Measurements from ENCODE around the gene LRRTM2.

Gene LRRTM2

GRCh38 chr5:138890644-138891043 is 15.5 kb upstream of the LRRTM2 start:
- in situ Hi-C loops (cut with HindIII; ENCODE audit: low pct_ligation_motif_present, low pct_unique_long_range_greater_than_20kb, low sequenced_read_pairs): no loop called here
- DNase-seq: no peak

GRCh38 chr5:138889994-138890393 is 14.9 kb upstream of the LRRTM2 start:
- in situ Hi-C loops (cut with HindIII; ENCODE audit: low pct_ligation_motif_present, low pct_unique_long_range_greater_than_20kb, low sequenced_read_pairs): no loop called here
- DNase-seq: no peak

- DNase-seq: no peak
- in situ Hi-C loops (cut with HindIII; ENCODE audit: low pct_ligation_motif_present, low pct_unique_long_range_greater_than_20kb, low sequenced_read_pairs): no loop called here
Observed at GRCh38 chr5:138884554-138884953, 9.4 kb upstream of the LRRTM2 start.

- DNase-seq: no peak
- in situ Hi-C loops (cut with HindIII; ENCODE audit: low pct_ligation_motif_present, low pct_unique_long_range_greater_than_20kb, low sequenced_read_pairs): no loop called here
Observed at GRCh38 chr5:138884094-138884493, 9.0 kb upstream of the LRRTM2 start.

GRCh38 chr5:138883211-138883610 is 8.1 kb upstream of the LRRTM2 start:
- in situ Hi-C loops (cut with HindIII; ENCODE audit: low pct_ligation_motif_present, low pct_unique_long_range_greater_than_20kb, low sequenced_read_pairs): no loop called here
- no peak for DNase-seq

GRCh38 chr5:138878437-138879235 is 3.5 kb upstream of the LRRTM2 start:
- DNase-seq: no peak
- in situ Hi-C loops (cut with HindIII; ENCODE audit: low pct_ligation_motif_present, low pct_unique_long_range_greater_than_20kb, low sequenced_read_pairs): no loop called here

GRCh38 chr5:138876811-138877210 is 1.7 kb upstream of the LRRTM2 start:
- in situ Hi-C loops (cut with HindIII; ENCODE audit: low pct_ligation_motif_present, low pct_unique_long_range_greater_than_20kb, low sequenced_read_pairs): no loop called here
- DNase-seq: no peak

GRCh38 chr5:138875946-138876345 is 811 bp upstream of the LRRTM2 start:
- in situ Hi-C loops (cut with HindIII; ENCODE audit: low pct_ligation_motif_present, low pct_unique_long_range_greater_than_20kb, low sequenced_read_pairs): no loop called here

GRCh38 chr5:138875552-138875875 is 379 bp upstream of the LRRTM2 start:
- in situ Hi-C loops (cut with HindIII; ENCODE audit: low pct_ligation_motif_present, low pct_unique_long_range_greater_than_20kb, low sequenced_read_pairs): no loop called here
- no peak for DNase-seq

More at GRCh38 chr5:138875946-138876345, 811 bp upstream of the LRRTM2 start:
- no peak for DNase-seq

GRCh38 chr5:138874241-138874640 is 894 bp downstream of the LRRTM2 start:
- in situ Hi-C loops (cut with HindIII; ENCODE audit: low pct_ligation_motif_present, low pct_unique_long_range_greater_than_20kb, low sequenced_read_pairs): no loop called here
- DNase-seq: no peak

- no peak for DNase-seq
- in situ Hi-C loops (cut with HindIII; ENCODE audit: low pct_ligation_motif_present, low pct_unique_long_range_greater_than_20kb, low sequenced_read_pairs): no loop called here
Observed at GRCh38 chr5:138873466-138874221, 1.5 kb downstream of the LRRTM2 start.

- in situ Hi-C loops (cut with HindIII; ENCODE audit: low pct_ligation_motif_present, low pct_unique_long_range_greater_than_20kb, low sequenced_read_pairs): no loop called here
- no peak for DNase-seq
Observed at GRCh38 chr5:138872841-138873465, 2.2 kb downstream of the LRRTM2 start.

- no peak for DNase-seq
- in situ Hi-C loops (cut with HindIII; ENCODE audit: low pct_ligation_motif_present, low pct_unique_long_range_greater_than_20kb, low sequenced_read_pairs): no loop called here
Observed at GRCh38 chr5:138870611-138871010, 4.5 kb downstream of the LRRTM2 start.

GRCh38 chr5:138869763-138870500 is 5.2 kb downstream of the LRRTM2 start:
- DNase-seq: peak; percentile 55
- in situ Hi-C loops (cut with HindIII; ENCODE audit: low pct_ligation_motif_present, low pct_unique_long_range_greater_than_20kb, low sequenced_read_pairs): no loop called here

GRCh38 chr5:138869038-138869437 is 6.1 kb downstream of the LRRTM2 start:
- in situ Hi-C loops (cut with HindIII; ENCODE audit: low pct_ligation_motif_present, low pct_unique_long_range_greater_than_20kb, low sequenced_read_pairs): no loop called here
- DNase-seq: no peak

GRCh38 chr5:138867011-138867410 is 8.1 kb downstream of the LRRTM2 start:
- no peak for DNase-seq
- in situ Hi-C loops (cut with HindIII; ENCODE audit: low pct_ligation_motif_present, low pct_unique_long_range_greater_than_20kb, low sequenced_read_pairs): no loop called here

- in situ Hi-C loops (cut with HindIII; ENCODE audit: low pct_ligation_motif_present, low pct_unique_long_range_greater_than_20kb, low sequenced_read_pairs): no loop called here
Observed at GRCh38 chr5:138853132-138853531, 22.0 kb downstream of the LRRTM2 start.

GRCh38 chr5:138850865-138851435 is 24.2 kb downstream of the LRRTM2 start:
- in situ Hi-C loops (cut with HindIII; ENCODE audit: low pct_ligation_motif_present, low pct_unique_long_range_greater_than_20kb, low sequenced_read_pairs): no loop called here
- DNase-seq: no peak

More at GRCh38 chr5:138853132-138853531, 22.0 kb downstream of the LRRTM2 start:
- no peak for DNase-seq

GRCh38 chr5:138849882-138850281 is 25.3 kb downstream of the LRRTM2 start:
- DNase-seq: no peak
- in situ Hi-C loops (cut with HindIII; ENCODE audit: low pct_ligation_motif_present, low pct_unique_long_range_greater_than_20kb, low sequenced_read_pairs): no loop called here

Data from ACHN (cell line).